Activated CD4-positive, alpha-beta memory T cell treated with anti-CD3 and anti-CD28 coated beads for 36 hours (primary cell): ENCODE results near the gene PRSS3. TPM values are rescaled to one million over a fixed set of nuclear protein-coding genes. Genes with fewer than 3 reads are reported as not detected.
"Not testable (repeated sequence)": the region's sequence is repeated elsewhere in the genome, so short reads cannot be mapped to it uniquely, and the experiment has no call there.

ENCODE experiments used
- CTCF ChIA-PET: fragments of 350-600 bp; sonication (Branson Sonifier 250); formaldehyde crosslinking; loops from one replicate; lab custom pipeline; 2021; ENCODE audit warnings: antibody characterized with exemption, inconsistent platforms; lab: Charles Lee
- POLR2A ChIA-PET: fragments of 350-600 bp; sonication (Branson Sonifier 250); formaldehyde crosslinking; loops from one replicate; lab custom pipeline; 2021; ENCODE audit warnings: antibody characterized with exemption; lab: Charles Lee
- DNase-seq: peaks from one replicate; pipeline ENCODE4 v3.0.0-alpha.2; 2020
- H3K27ac Mint-ChIP-seq: one replicate; pipeline ENCODE4 v1.8.0; 2021; ENCODE audit warnings: mixed read lengths
- H3K27me3 Mint-ChIP-seq: one replicate; pipeline ENCODE4 v1.8.0; 2021; ENCODE audit warnings: mixed read lengths
- H3K36me3 Mint-ChIP-seq: one replicate; pipeline ENCODE4 v1.8.0; 2021; ENCODE audit warnings: mixed read lengths
- H3K4me1 Mint-ChIP-seq: one replicate; pipeline ENCODE4 v1.8.0; 2021; ENCODE audit warnings: low read depth, mixed read lengths
- H3K4me3 Mint-ChIP-seq: one replicate; pipeline ENCODE4 v1.8.0; 2021; ENCODE audit warnings: mild to moderate bottlenecking, mixed read lengths
- H3K9me3 Mint-ChIP-seq: one replicate; pipeline ENCODE4 v1.8.0; 2021; ENCODE audit warnings: mixed read lengths
- intact Hi-C: fragments of 100-400 bp; cut with micrococcal nuclease; formaldehyde crosslinking; loops from one replicate; pipeline ENCODE4 v1.15.1; 2023
- total RNA-seq, 2 experiments: library from RNA; stranded (reverse); gene quantifications; one replicate each; pipeline ENCODE4 v1.2.3, GENCODE V29; 2021

The PRSS3 gene
- total RNA-seq: not detected

GRCh38 chr9:33795281-33795680, at the start of gene PRSS3:
PRSS3 (plus strand) TSS chr9:33795561; CDS start chr9:33795574, 13 bp downstream.
- Mint-ChIP-seq H3K27me3 (peaks cover 19% of the 10 kb centered on the region), H3K9me3 (no peaks in the 10 kb centered on the region), H3K4me3 (no peak within 1 kb of the TSS), H3K4me1 (no peaks in the 10 kb centered on the region), H3K36me3 (no peaks in the 10 kb centered on the region), H3K27ac (no peak within 1 kb of the TSS)
- ChIA-PET POLR2A (no interaction called here), CTCF (interaction anchor here (0.5 to 1.2 kb wide), 2 partner anchors 18 to 94 kb away, joined by 3 to 6 read pairs; no protein-coding TSS in a partner anchor)
- intact Hi-C loops: no loop called here
- DNase-seq: no peak

GRCh38 chr9:33748633-33749304, 46.6 kb upstream of the PRSS3 start:
- Mint-ChIP-seq H3K4me3 (peak overlapping the region; percentile 69), H3K27me3 (peaks cover 61% of the 10 kb centered on the region), H3K27ac (no peak overlapping the region), H3K9me3 (no peaks in the 10 kb centered on the region), H3K36me3 (no peaks in the 10 kb centered on the region), H3K4me1 (peaks cover 26% of the 10 kb centered on the region)
- CTCF ChIA-PET: interaction anchor here (0.8 to 2.6 kb wide), 4 partner anchors 25 to 125 kb away, joined by 3 to 8 read pairs (median 6); no protein-coding TSS in a partner anchor
- peak; percentile 54 for DNase-seq
- intact Hi-C loops: no loop called here
- POLR2A ChIA-PET: interaction anchor here (0.5 to 0.8 kb wide), 2 partner anchors 16 to 70 kb away, joined by 3 read pairs; no protein-coding TSS in a partner anchor

GRCh38 chr9:33749305-33749654, 46.1 kb upstream of the PRSS3 start:
- H3K27me3 Mint-ChIP-seq: peaks cover 59% of the 10 kb centered on the region
- peaks cover 26% of the 10 kb centered on the region for H3K4me1 Mint-ChIP-seq
- ChIA-PET POLR2A (interaction anchor here (0.5 to 0.8 kb wide), 2 partner anchors 15 to 69 kb away, joined by 3 read pairs; no protein-coding TSS in a partner anchor), CTCF (interaction anchor here (0.8 to 2.6 kb wide), 4 partner anchors 26 to 125 kb away, joined by 3 to 8 read pairs (median 6); no protein-coding TSS in a partner anchor)
- peak overlapping the region; percentile 69 for H3K4me3 Mint-ChIP-seq
- H3K9me3 Mint-ChIP-seq, intact Hi-C loops, H3K36me3 Mint-ChIP-seq, H3K27ac Mint-ChIP-seq: not testable (repeated sequence)
- DNase-seq: peak; percentile 50

- POLR2A ChIA-PET: no interaction called here
- CTCF ChIA-PET: interaction anchor here (2.6 kb wide), 1 partner anchor 126 kb away, joined by 8 read pairs; no protein-coding TSS in a partner anchor
- H3K27me3 Mint-ChIP-seq: peaks cover 61% of the 10 kb centered on the region
- no peaks in the 10 kb centered on the region for H3K9me3 Mint-ChIP-seq
- H3K36me3 Mint-ChIP-seq: no peaks in the 10 kb centered on the region
- no peak overlapping the region for H3K4me3 Mint-ChIP-seq
- peaks cover 26% of the 10 kb centered on the region for H3K4me1 Mint-ChIP-seq
- no peak for DNase-seq
- H3K27ac Mint-ChIP-seq: no peak overlapping the region
- intact Hi-C loops: no loop called here
Observed at GRCh38 chr9:33750307-33750838, 45.0 kb upstream of the PRSS3 start.

GRCh38 chr9:33750839-33751339, 44.5 kb upstream of the PRSS3 start:
- CTCF ChIA-PET: no interaction called here
- no peak overlapping the region for H3K4me3 Mint-ChIP-seq

GRCh38 chr9:33751536-33752129, 43.7 kb upstream of the PRSS3 start:
- POLR2A ChIA-PET: no interaction called here
- Mint-ChIP-seq H3K27ac (no peak overlapping the region), H3K4me3 (no peak overlapping the region), H3K9me3 (no peaks in the 10 kb centered on the region), H3K27me3 (peaks cover 61% of the 10 kb centered on the region), H3K4me1 (peaks cover 26% of the 10 kb centered on the region), H3K36me3 (no peaks in the 10 kb centered on the region)
- intact Hi-C loops: no loop called here
- DNase-seq: no peak
- CTCF ChIA-PET: no interaction called here

More at GRCh38 chr9:33750839-33751339, 44.5 kb upstream of the PRSS3 start:
- Mint-ChIP-seq H3K9me3 (no peaks in the 10 kb centered on the region), H3K4me1 (peaks cover 26% of the 10 kb centered on the region), H3K27ac (no peak overlapping the region), H3K36me3 (no peaks in the 10 kb centered on the region), H3K27me3 (peaks cover 60% of the 10 kb centered on the region)
- intact Hi-C loops: no loop called here
- DNase-seq: no peak
- POLR2A ChIA-PET: no interaction called here

GRCh38 chr9:33752130-33752637, 43.2 kb upstream of the PRSS3 start:
- CTCF ChIA-PET: no interaction called here
- H3K27me3 Mint-ChIP-seq: peaks cover 60% of the 10 kb centered on the region

GRCh38 chr9:33752789-33753188, 42.6 kb upstream of the PRSS3 start:
- intact Hi-C loops, H3K4me3 Mint-ChIP-seq, H3K36me3 Mint-ChIP-seq, DNase-seq, POLR2A ChIA-PET, H3K27ac Mint-ChIP-seq, H3K9me3 Mint-ChIP-seq: not testable (repeated sequence)
- peaks cover 60% of the 10 kb centered on the region for H3K27me3 Mint-ChIP-seq
- peaks cover 26% of the 10 kb centered on the region for H3K4me1 Mint-ChIP-seq
- CTCF ChIA-PET: interaction anchor here (1.0 kb wide), 1 partner anchor 26 kb away, joined by 5 read pairs; no protein-coding TSS in a partner anchor

More at GRCh38 chr9:33752130-33752637, 43.2 kb upstream of the PRSS3 start:
- Mint-ChIP-seq H3K27ac (no peak overlapping the region), H3K9me3 (no peaks in the 10 kb centered on the region), H3K4me3 (no peak overlapping the region), H3K4me1 (peaks cover 26% of the 10 kb centered on the region), H3K36me3 (no peaks in the 10 kb centered on the region)
- no peak for DNase-seq
- intact Hi-C loops: no loop called here
- POLR2A ChIA-PET: no interaction called here

GRCh38 chr9:33759648-33760047, 35.7 kb upstream of the PRSS3 start:
- CTCF ChIA-PET, H3K4me1 Mint-ChIP-seq, intact Hi-C loops, H3K9me3 Mint-ChIP-seq, H3K36me3 Mint-ChIP-seq, H3K4me3 Mint-ChIP-seq, H3K27ac Mint-ChIP-seq, DNase-seq, POLR2A ChIA-PET: not testable (repeated sequence)
- peaks cover 14% of the 10 kb centered on the region for H3K27me3 Mint-ChIP-seq

GRCh38 chr9:33762343-33762742, 33.0 kb upstream of the PRSS3 start:
- Mint-ChIP-seq H3K36me3 (no peaks in the 10 kb centered on the region), H3K27me3 (peaks cover 5% of the 10 kb centered on the region), H3K4me1 (peaks cover 5% of the 10 kb centered on the region), H3K9me3 (no peaks in the 10 kb centered on the region), H3K27ac (no peak overlapping the region), H3K4me3 (no peak overlapping the region)
- no peak for DNase-seq
- ChIA-PET POLR2A (no interaction called here), CTCF (no interaction called here)
- intact Hi-C loops: no loop called here

GRCh38 chr9:33763709-33764108, 31.7 kb upstream of the PRSS3 start:
- ChIA-PET CTCF (interaction anchor here (0.7 to 1.4 kb wide), 2 partner anchors 15 to 50 kb away, joined by 3 read pairs; no protein-coding TSS in a partner anchor), POLR2A (interaction anchor here (1.1 kb wide), 1 partner anchor 14 kb away, joined by 3 read pairs; no protein-coding TSS in a partner anchor)
- H3K36me3 Mint-ChIP-seq, H3K27me3 Mint-ChIP-seq, H3K4me1 Mint-ChIP-seq, H3K4me3 Mint-ChIP-seq, H3K27ac Mint-ChIP-seq, H3K9me3 Mint-ChIP-seq, intact Hi-C loops: not testable (repeated sequence)
- peak; percentile 28 for DNase-seq

GRCh38 chr9:33765411-33765810, 29.9 kb upstream of the PRSS3 start:
- H3K36me3 Mint-ChIP-seq: no peaks in the 10 kb centered on the region
- intact Hi-C loops: no loop called here
- no peak for DNase-seq
- H3K27ac Mint-ChIP-seq: no peak overlapping the region
- H3K4me1 Mint-ChIP-seq: peaks cover 8% of the 10 kb centered on the region
- H3K27me3 Mint-ChIP-seq: peaks cover 3% of the 10 kb centered on the region
- no peaks in the 10 kb centered on the region for H3K9me3 Mint-ChIP-seq
- H3K4me3 Mint-ChIP-seq: no peak overlapping the region
- POLR2A ChIA-PET: no interaction called here
- CTCF ChIA-PET: no interaction called here
